Measurements from ENCODE around the gene LARGE2. TPM values are rescaled to one million over a fixed set of nuclear protein-coding genes. Genes with fewer than 3 reads are reported as not detected.

Gene LARGE2
- total and polyA plus RNA-seq, 2 of the 13 experiments (the other 11 are each of a cell fraction or from before 2014, with no cell fraction given), result 8.5 to 21.6 TPM

DNA sequence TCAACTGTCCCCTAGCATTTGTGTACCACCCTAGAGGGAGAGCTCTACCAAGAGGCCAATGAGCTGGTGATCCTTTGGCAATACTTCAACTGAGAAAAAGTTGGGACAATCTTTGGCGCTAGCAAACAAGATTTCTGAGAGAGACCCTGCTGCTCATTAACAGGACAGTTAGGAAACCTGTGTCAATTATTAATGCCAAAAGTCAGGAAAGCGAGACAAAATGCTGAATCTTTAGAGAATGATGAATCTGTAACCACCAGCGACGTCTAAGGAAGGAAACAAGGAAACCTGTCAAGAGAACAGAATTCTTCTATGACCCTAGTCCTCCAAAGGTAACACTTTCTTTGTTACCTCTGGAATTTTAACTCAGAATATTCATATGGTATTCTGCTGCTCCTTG lies 19.9 kb downstream of the LARGE2 start:
- Histone ChIP-seq H3K9me3 (ENCODE audit: low read length) (no peaks in the 10 kb centered on the region), H3K79me2 (ENCODE audit: insufficient read depth, low read length) (no peaks in the 10 kb centered on the region), H3K27me3 (ENCODE audit: control insufficient read depth in 1 of 2, insufficient read depth in 2 of 2, low read length in 2 of 2) (no peaks in the 10 kb centered on the region), H3K36me3 (replicated peaks in 1 of 2; ENCODE audit: control insufficient read depth in 1 of 2, insufficient read depth in 2 of 2, low read length in 2 of 2) (peaks cover 11 to 18% of the 10 kb centered on the region in 2 experiments; a peak in 4 of 5 replicates), H3K4me2 (ENCODE audit: low read depth, low read length) (no peak overlapping the region), H3K4me1 (ENCODE audit: insufficient read depth, low read length) (no peaks in the 10 kb centered on the region), H3K27ac (ENCODE audit: extremely low read length, insufficient read depth, low read length) (no peak overlapping the region), H4K20me1 (ENCODE audit: insufficient read depth, low read length) (no peaks in the 10 kb centered on the region), H3K4me3 (replicated peaks in 1 of 3; ENCODE audit: insufficient read depth in 1 of 3, low read depth in 2 of 3, low read length in 3 of 3) (no peak overlapping the region), H2AFZ (ENCODE audit: low read length) (no peak overlapping the region), H3K9ac (ENCODE audit: insufficient read depth, low read depth, low read length) (no peak overlapping the region)
- WGBS (ENCODE audit: low lambda C conversion rate), result 78% methylated on average over 4 of the region's 4 CpGs
- intact Hi-C loops (cut with micrococcal nuclease; ENCODE audit: unreplicated experiment) (no loop called here), in situ Hi-C loops (cut with HindIII; ENCODE audit: extremely low pct_ligation_motif_present, low pct_unique_long_range_greater_than_20kb) (no loop called here)
- TF ChIP-seq ZNF382 (CRISPR knock-in tag; IDR thresholded peaks at IDR 0.05; ENCODE audit: borderline replicate concordance) (no peak), SRSF9 (IDR thresholded peaks at IDR 0.05; ENCODE audit: borderline replicate concordance, insufficient read depth, low read depth, low read length, poor library complexity, severe bottlenecking) (no peak), SMAD9 (CRISPR knock-in tag; IDR thresholded peaks at IDR 0.05) (no peak), ZNF850 (CRISPR knock-in tag; conservative IDR thresholded peaks at IDR 0.05) (no peak), ZNF468 (CRISPR knock-in tag; IDR thresholded peaks at IDR 0.05) (no peak), HIVEP1 (CRISPR knock-in tag; IDR thresholded peaks at IDR 0.05) (no peak), SUZ12 (IDR thresholded peaks at IDR 0.05; ENCODE audit: low read depth, low read length) (no peak), ZSCAN29 (CRISPR knock-in tag; conservative IDR thresholded peaks at IDR 0.05) (no peak), RXRB (CRISPR knock-in tag; IDR thresholded peaks at IDR 0.05; ENCODE audit: borderline replicate concordance) (no peak), KDM6A (CRISPR knock-in tag; IDR thresholded peaks at IDR 0.05; ENCODE audit: low read depth) (no peak), ZNF260 (CRISPR knock-in tag; IDR thresholded peaks at IDR 0.05; ENCODE audit: borderline replicate concordance, low read depth) (no peak)
- TF ChIP-seq, protein P1, sequence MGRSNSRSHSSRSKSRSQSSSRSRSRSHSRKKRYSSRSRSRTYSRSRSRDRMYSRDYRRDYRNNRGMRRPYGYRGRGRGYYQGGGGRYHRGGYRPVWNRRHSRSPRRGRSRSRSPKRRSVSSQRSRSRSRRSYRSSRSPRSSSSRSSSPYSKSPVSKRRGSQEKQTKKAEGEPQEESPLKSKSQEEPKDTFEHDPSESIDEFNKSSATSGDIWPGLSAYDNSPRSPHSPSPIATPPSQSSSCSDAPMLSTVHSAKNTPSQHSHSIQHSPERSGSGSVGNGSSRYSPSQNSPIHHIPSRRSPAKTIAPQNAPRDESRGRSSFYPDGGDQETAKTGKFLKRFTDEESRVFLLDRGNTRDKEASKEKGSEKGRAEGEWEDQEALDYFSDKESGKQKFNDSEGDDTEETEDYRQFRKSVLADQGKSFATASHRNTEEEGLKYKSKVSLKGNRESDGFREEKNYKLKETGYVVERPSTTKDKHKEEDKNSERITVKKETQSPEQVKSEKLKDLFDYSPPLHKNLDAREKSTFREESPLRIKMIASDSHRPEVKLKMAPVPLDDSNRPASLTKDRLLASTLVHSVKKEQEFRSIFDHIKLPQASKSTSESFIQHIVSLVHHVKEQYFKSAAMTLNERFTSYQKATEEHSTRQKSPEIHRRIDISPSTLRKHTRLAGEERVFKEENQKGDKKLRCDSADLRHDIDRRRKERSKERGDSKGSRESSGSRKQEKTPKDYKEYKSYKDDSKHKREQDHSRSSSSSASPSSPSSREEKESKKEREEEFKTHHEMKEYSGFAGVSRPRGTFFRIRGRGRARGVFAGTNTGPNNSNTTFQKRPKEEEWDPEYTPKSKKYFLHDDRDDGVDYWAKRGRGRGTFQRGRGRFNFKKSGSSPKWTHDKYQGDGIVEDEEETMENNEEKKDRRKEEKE (IDR thresholded peaks at IDR 0.05), result no peak
- TF ChIP-seq, protein P2, sequence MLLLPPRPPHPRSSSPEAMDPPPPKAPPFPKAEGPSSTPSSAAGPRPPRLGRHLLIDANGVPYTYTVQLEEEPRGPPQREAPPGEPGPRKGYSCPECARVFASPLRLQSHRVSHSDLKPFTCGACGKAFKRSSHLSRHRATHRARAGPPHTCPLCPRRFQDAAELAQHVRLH (CRISPR knock-in tag; IDR thresholded peaks at IDR 0.05; ENCODE audit: borderline replicate concordance, low read depth), result no peak
- POLR2A ChIA-PET, result no interaction called here
- ATAC-seq, result no peak
- CTCF ChIA-PET (ENCODE audit: low intra/inter-chr PET ratio, low total read pairs), result no interaction called here
- no peak for FAIRE-seq
- no TSS peak for BruUV-seq (replicated peaks)
- DNase-seq (ENCODE audit: low spot score), result no peak

Data from HepG2 (cell line).